Measurements from ENCODE around the gene ARHGAP22. TPM values are rescaled to one million over a fixed set of nuclear protein-coding genes. Genes with fewer than 3 reads are reported as not detected.

The ARHGAP22 gene
- total RNA-seq, 1 experiment from 2014 or later = 3.0 TPM

DNA sequence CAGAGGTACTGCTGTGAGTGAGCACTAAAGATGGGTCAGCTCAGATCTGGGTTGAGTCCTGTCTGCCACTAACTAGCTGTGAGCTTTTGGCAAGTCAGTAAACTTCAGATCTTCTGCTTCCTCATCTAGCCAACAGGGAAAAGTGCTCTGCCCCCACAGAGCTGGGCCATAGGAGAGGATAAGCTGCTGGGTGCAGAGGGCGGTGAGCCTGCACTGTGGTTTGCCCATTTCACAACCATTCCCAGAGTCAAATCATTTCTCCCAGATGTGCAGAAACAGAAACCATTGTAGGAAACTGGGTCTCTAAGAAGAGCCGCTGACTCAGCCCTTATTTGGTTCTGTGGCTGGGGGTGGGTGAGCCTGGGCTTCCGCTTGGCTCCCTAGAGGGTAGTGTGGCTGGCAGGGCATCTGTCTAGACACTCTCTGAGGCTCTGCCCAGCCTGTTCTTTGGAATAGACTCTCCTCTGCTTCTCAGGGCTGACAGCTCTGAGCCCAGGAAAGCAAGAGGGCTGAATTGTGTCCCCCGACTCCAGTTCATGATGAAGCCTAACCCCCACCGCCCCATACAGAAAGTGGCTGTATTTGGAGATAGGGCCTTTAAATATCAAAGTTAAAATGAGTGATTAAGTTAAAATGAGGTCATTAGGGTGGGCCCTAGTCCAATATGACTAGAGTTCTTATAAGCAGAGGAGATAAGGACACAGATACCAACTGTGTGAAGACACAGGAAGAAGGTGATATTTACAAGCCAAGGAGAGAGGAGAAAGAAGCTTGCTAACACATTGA lies 29.5 kb upstream of the ARHGAP22 start:
- no peak for DNase-seq (ENCODE audit: extremely low read depth, low read depth)

DNA sequence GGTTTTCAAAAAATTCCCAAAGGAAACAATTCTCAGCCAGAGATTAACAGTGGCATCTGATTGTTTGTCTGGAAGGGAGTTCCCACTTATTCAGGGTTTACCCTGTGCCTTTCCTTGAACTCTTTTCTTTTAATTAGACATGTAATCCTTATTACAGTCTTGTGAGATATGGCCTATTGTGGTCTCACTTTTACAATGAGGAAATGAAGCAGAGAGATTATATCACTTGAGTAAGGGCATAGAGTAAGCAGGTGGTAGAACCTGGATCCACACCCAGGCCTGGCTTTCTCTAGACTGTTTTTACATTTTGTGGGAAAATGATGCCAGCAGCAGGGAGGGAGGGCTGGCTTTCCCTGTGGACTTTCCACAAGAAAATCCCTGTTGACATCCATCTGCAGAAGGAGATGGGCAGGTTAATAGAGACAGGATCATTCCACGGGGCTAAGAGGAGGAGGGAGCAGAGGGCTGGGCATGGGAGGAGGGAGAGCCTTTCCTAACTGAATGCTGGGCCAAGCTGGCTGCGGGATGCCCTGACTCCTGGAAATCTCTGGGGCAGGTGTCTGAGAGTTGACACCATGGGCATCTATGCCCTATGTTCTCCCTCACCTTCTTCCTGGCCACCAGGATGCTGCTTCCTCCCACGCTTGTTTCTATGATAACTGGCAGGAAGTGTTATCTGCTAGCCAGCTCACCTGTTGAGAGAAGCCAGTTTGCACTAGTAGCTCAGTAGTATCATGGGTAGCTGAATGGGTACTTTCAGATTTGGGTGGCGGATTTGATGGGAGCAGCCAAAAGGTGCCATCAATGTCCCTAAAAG lies 28.7 kb upstream of the ARHGAP22 start:
- DNase-seq (ENCODE audit: extremely low read depth, low read depth) = no peak

DNA sequence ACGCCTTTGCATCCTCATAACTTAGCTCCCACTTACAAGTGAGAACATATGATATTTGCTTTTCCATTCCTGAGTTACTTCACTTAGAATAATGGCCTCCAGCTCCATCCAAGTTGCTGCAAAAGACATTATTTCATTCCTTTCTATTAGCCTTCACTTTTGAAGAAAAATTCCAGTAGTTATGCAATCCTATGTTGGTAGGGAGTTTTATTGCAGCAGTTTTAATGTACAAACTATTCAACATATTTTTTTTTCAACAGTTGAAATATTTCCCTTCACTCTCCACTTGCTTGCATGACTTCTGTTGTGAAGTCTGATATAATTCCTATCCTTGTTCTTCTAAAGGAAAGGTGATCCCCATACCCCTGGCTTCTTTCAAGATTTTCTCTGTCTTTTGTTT lies 27.3 kb upstream of the ARHGAP22 start:
- no peak for DNase-seq (ENCODE audit: extremely low read depth, low read depth)

DNA sequence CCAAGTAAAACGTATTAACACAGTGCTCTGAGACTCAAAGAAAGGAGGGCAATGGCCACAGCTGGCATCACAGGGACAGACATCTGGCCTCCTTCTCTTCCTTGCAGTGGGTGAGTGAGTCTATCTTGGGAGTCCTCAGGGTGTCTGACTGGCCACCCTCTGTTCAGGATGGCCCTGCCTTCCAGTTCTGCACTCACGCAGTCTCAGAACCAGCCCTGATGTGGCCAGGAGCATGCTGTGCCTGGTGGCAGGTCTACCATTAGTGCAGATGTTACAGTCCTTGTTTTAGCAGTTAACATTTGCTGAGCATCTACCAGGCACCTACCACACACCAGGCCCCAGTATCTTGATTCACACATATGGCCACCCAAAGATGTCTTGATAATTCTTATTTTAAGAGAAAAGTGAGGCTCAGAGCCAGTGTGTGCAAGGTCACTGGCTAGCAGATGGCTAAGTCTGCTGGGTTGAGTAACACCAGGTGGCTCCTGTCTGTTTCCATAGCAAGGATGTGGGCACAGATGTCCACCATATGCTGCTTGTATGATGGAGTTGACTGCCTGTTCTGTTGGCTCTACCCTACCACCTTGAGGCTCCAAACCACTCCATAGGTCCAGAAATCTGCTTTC lies 23.2 kb upstream of the ARHGAP22 start:
- no peak for DNase-seq (ENCODE audit: extremely low read depth, low read depth)

DNA sequence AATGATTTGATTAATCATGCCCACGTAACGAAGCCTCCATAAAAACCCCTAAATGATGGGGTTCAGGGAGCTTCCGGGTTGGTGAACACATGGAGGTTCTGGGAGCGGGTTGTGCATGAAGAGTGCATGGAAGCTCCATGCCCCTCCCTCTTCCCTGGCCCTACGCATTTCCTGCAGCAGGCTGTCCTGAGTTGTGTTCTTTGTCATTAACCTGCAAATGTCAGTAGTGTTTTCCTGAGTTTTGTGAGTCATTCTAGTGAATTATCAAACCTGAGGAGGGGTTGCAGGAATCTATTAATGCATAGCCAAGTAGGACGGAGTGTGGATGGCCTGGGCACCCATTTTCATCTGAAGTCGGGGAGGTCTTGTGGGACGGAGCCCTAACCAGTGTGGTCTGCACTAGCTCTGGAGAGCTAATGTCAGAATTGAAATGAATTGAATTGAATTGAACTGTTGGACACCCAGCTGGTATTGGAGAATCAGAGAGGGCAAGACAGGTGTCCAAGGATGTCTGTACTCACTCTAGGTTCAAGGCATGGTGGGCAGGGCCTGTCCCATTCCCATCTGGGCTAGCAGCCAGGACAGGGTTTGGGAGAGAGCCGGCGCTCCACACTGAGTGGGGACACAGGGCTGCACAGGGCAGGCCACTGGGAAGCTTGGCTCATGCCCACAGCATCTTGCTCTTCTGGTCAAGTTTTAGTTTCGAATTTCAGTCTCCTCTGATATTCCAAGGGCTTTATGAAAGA lies 22.3 kb upstream of the ARHGAP22 start:
- no peak for DNase-seq (ENCODE audit: extremely low read depth, low read depth)

DNA sequence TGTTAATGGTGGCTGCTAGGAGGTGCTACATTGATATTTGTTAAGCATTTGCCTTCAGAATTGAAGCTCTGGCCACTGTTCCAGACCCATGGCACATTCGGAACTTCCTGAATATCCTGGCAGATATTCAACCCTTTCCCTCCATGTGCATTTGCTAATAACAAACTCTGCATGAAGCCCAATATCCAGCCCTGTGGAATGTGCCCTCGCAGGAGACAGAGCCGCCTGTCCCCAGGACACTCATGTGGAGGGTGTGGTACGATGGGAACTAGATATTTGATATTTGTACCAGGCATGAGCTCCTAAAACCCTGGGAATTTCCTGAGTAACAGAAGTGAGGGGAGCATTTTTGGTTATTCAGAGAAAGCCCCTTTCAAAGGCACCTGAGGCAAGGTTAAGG lies 21.6 kb upstream of the ARHGAP22 start:
- DNase-seq (ENCODE audit: extremely low read depth, low read depth) = no peak

DNA sequence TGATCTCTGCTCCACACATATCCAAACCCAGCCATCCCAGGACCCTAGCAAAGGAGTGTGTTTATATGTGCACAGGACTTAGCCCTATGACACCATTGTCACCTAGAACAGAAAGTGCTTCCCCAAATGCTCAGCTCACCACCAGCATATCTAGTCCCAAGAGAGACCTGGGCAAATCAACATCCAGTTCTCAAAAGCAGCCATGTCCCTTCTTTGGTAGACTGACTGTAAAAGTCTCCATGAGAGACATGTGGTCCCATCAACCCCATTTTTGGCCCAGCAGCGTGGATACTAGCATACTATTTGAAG lies 20.9 kb upstream of the ARHGAP22 start:
- DNase-seq (ENCODE audit: extremely low read depth, low read depth) = no peak

DNA sequence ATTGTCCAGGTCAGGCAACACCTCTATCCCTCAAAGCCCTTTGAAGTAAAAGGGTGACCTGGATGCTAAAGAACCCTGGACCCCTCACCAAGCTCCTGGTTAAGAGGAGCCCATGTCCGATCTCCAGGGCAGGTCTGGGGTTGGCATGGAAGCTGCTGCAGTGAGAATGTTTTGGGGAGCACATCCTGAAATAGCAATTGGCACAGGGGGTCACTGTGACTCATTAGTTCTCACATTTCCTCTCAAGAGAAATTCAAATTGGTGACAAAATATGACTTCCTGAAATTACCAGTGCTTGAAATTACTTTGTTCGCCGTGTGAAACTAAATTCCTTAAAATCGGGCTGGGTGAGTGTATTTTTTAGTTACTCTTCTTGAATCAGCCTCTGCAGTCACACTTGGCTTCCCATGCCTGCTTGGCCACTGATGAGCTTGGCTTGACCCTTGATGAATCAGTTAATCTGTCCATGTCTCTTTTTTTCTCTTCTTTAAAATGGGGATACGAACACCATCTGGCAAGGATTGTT lies 18.8 kb upstream of the ARHGAP22 start:
- no peak for DNase-seq (ENCODE audit: extremely low read depth, low read depth)

DNA sequence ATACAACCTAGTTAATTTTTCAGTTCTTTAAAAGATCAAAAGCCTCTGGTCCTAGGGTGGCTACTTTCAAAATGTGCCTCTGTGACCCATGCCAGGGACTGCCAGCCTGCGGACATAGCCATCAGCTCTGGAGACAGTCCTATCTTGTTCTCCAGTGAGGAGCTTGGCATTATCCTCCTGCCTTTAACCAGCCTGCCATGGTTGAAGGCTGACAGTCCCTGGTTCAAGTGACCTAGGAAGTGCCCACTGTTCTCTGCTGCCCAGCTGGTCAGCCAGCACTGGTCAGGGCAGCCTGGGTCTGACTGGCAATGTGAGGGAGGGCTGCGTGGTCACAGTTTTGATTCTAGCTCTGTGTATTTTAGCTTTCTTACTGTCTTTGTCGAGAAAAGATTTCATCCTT lies 18.1 kb upstream of the ARHGAP22 start:
- no peak for DNase-seq (ENCODE audit: extremely low read depth, low read depth)

DNA sequence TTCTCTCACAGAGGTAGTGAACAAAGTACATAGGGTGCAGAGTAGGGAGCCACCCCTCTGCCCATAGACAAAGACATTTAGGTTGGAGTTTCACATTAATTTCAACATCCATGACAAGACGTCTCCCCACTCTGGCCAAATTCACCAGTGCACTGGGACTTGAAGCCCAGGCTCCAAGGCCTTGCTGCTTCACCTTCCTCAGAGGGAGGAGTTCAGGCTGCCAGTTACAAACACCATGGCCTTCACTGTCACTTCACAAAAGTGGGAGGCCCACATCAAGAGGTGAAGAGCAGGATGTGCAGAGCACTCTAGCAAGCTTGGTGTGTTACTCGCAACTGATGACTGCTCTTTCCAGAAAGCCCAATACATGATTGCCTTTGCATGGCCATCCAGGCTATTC lies 15.8 kb upstream of the ARHGAP22 start:
- DNase-seq (ENCODE audit: extremely low read depth, low read depth) = no peak

DNA sequence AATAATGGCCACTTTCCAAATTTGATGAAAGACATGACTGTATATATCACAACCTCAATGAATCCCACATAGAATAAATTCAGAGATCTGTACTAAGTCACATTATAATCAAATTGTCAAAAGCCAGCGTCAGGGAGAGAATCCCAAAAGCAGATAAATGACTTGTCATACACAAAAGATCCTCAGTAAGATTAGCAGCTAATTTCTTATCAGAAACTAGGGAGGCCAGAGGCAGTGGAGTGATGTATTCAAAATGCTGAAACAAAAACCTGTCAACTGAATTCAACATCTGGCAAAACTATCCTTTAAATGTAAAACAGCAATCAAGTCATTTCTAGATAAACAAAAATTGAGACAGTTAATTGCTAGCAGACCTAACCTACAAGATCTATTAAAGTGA lies 11.6 kb upstream of the ARHGAP22 start:
- DNase-seq (ENCODE audit: extremely low read depth, low read depth) = no peak

DNA sequence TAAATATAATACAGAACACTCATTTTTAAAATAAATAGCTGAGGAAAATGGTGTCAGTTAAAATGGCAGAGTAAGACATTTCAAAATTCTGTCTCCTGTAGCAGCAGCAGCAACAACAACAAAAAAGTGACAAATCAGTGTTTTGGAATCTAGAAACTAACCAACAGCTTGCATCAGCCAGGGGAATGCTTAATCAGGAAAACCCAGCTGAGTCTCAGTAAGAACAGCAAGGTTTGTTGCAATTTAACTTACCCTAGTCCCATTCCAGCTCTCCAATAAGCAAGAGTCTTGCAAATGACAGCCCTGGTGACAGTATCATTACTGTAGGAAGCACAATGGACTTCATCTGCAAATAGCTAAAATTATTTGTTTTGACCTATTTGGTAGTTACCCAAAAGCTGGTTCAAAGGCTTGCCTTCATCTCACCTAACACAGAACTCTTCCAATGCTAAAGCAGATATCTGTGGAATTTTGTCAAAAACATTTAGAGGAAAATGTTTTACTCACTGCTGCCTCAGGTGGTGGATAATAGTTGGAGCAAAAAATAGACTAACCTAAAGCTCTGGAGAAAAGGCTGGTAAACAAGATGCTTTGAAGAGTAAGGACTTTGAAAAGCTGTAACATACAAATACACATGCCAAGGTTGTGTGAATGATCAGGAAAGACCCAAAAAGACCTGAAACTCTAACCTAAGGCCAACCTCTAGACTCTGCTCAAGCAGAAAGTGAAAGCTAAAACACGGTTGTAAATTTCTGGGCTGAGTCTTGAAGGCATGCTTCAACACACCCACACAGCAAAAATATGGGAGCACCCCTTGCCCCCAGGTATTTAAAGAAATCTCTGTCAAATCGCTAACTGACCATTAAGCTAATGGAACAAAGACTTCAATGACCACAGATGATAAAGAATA lies 9.9 kb upstream of the ARHGAP22 start:
- DNase-seq (ENCODE audit: extremely low read depth, low read depth) = no peak

DNA sequence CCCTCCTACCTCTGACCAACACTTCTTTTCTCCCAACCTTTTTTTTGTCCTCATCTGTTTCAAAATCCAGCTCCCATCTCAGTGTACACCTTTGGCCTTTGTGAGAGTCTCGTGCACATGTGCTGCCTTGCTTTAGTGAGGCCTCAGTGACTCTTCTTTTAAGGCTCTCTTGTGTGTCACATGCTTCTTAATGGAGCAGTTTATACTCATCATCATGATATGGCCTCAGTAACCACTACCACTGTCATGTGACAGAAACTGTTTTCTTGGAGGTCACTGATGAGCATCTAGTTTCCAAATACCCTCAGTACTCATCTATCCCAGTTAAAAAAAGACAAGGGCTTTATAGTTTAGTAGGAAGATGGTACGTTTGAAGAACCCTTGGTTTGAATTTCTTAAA lies 8.1 kb upstream of the ARHGAP22 start:
- DNase-seq (ENCODE audit: extremely low read depth, low read depth) = no peak

DNA sequence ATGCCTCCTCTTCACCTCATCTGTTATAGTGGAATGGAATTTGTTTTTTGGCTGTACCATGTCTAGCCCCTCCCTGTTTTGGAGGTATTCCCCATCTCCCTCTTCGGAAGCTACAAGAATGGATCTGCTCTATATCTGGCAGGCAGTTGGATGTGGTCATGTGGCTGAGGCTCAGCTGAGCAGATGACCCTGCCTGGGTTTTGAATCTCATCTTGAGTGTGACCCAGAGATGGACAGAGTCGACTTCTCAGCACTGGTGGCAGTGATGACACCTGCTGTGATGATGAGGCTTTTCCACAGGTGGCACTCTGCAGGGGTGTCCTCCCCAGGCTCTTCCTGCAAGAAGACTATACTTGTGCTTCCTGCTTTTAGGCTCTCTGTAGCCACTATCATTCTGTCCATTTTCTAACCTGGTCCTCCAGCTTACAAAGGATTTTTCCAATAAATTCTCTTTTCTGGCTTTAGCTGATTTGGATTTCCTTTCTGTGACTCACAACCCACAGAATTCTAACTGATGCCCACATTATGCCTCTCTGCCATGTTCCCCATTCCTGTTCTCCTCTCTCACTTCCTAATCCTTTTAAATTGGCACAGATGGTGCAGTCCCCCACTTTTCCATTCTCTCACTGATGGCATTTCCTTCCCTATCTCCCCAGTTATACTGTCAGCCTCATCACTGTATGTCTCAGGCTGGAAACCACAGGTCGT lies 7.5 kb upstream of the ARHGAP22 start:
- no peak for DNase-seq (ENCODE audit: extremely low read depth, low read depth)

DNA sequence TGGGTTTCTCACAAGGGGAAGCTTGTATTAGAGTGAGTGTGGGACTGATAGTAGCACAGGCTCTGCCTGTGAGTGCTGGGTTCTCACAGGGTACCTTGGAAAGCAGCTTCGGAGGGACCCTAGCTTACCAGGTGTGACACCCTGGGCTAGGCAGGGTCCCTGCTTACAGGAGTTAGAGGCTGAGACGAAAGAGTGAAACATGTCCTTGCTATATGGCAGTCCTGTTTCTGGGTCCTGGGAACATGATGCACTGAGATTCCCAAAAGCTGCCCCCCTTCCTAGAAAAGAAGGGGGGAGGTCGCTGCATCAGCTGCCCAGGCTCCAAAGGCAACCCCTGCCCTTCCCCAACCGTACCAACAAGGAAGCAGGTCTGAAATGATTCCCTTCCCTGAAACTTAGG lies 6.3 kb upstream of the ARHGAP22 start:
- DNase-seq (ENCODE audit: extremely low read depth, low read depth) = no peak

DNA sequence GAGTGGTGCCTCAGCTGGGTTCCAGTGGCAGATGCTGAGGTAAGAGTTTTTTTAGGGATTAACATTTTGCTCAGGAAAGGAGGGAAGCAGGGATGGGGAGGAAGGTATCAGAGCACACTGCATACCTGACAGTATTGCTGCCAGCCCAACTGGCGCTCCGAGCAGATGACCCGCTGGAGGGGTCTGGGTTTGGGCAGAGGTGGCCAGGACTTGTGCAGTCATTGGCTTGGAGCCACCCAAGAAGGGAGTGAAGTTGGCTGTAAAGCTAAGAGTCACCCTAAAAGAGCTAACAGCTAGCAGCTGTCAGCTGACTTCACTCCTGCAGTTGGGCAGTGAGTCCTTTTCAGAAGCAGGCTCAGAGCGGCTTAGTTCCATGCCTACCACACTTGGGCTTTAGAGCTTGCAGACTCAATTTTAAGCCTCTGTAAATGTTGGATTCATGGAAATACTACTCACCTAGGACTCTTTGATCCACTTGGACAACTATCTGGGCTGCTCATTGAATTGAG lies 5.8 kb upstream of the ARHGAP22 start:
- no peak for DNase-seq (ENCODE audit: extremely low read depth, low read depth)

DNA sequence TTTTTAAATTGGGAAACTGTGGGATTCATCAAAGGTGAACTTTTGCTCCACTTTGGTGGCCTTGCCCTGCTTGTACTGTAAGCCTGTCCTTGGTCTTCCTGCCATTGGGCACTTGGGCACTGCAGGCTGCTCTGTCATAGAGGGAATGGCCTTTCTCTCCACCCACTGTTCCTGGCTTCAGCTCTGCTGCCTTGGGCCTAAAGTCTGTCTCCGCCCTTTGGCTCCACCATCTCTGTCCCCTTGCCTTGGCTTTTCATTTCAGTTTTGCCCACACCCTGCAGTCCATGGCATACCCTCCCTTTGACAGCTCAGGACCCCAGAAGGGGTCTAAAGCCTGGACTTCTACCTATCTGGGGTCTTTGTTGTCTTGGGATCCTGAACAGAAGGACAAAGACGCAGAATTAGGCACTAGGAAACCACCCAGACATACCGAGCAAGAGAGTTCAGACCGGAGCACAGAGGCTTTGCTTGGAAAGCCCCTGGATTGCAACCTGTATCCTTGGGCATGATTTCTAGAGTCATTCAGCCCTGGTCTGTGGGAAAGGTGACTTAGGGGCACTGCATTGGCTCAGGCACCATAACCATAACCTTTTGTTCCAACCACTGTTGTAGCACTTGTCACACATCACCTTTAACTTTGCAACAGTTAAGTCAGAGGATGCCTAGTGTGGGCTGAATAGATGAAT lies 5.2 kb upstream of the ARHGAP22 start:
- no peak for DNase-seq (ENCODE audit: extremely low read depth, low read depth)

DNA sequence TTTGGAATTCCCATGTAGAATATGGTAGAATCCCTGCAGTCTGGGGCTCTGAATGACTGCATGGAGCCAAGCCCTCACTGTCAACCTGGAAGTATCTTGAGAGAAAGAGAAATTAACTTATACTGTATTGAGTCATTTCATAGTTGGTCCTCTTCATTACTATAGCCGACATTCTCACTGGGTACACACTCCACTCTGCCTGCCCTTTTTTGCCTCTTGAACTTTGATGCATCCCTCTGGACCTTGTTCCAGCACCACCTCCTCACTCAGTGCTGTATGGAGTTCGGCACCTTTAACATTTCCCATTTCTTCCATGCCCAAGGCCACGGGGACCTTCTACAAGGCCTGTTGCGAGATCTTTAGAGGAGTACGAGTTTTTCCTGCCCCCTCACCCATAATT lies 4.6 kb upstream of the ARHGAP22 start:
- DNase-seq (ENCODE audit: extremely low read depth, low read depth) = no peak
